Measurements from ENCODE around the gene SCGB1D4.
"Not testable (repeated sequence)": the region's sequence is repeated elsewhere in the genome, so short reads cannot be mapped to it uniquely, and the experiment has no call there.

The SCGB1D4 gene, protein sequence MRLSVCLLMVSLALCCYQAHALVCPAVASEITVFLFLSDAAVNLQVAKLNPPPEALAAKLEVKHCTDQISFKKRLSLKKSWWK

DNA sequence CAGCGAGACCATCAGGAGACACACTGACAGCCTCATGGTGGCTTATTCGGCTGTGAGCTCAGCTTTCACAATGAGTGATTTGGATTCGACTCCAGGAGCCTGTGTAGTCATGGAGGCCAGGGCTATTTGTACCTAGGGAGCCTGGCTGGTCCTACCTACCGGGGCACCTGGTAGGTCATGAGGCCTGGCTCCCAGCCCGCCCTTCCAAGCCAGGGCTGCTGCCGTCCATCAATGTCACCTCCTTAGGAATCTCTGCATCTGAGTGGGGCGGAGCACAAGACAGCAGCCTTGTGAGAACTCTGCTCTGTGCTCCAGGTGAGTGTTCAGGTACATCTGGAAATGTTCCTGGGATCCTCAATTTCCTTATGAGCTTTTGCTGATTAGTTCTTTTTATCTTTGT is at the start of gene SCGB1D4:
Gene SCGB1D4 (minus strand): TSS at position 101 of the 400 bp plus-strand sequence. CDS start 65 bp downstream, at position 36.
- DNase-seq, result no peak

DNA sequence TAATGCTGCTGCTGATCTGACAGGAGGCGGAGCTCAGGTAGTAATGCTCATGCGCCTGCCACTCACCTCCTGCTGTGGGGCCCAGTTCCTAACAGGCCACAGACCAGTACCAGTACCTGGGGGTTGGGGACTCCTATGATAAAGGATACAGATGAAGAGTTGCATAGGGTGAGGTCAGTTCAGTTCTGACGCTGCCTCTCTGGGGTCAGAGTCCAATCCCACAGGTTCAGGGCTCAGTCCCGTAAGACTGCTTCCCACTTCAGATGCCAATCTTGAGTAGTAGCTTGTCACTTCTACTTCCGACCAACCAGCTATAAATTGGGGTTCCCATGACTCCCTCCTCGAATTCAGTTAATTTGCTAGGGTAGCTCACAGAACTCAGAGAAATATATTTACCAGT is 47.0 kb upstream of the SCGB1D4 start:
- no peak for DNase-seq

GRCh38 chr11:62344210-62344609 is 45.3 kb upstream of the SCGB1D4 start:
- no peak for DNase-seq

DNA sequence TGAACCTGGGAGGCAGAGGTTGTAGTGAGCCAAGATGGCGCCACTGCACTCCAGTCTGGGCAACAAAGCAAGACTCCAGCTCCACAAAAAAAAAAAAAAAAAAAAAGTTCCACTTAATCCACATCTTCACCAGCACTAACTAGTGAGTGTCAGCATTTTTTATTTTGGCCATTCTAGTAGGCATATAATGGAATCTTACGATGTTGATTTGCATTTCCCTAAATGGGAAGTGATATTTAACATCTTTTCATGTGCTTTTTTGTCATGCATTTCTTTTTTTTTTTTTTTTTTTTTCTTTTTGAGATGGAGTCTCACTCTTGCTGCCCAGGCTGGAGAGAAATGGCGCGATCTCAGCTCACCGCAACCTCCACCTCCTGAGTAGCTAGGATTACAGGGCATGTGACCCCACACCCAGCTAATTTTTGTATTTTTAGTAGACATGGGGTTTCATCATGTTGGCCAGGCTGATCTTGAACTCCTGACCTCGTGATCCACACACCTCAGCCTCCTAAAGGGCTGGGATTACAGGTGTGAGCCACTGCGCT is 44.8 kb upstream of the SCGB1D4 start:
- not testable (repeated sequence) for DNase-seq

DNA sequence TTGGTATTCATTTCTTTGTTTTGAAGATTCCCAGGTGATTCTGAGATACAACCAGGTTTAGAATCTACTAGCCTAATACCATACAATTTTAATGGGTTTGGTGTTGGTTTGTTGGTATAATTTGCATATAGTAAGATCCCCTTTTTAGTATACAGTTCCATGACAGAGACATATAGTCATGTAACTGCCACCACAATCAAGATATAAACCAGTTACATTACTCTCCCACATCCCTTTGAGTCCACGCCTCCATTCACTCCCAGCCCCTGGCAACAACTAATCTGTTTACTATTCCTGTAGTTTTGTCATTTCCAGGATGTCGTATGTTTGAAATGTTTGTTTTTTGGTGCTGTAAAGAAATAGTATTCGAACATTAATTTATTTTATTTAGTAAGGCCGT is 42.7 kb upstream of the SCGB1D4 start:
- no peak for DNase-seq

DNA sequence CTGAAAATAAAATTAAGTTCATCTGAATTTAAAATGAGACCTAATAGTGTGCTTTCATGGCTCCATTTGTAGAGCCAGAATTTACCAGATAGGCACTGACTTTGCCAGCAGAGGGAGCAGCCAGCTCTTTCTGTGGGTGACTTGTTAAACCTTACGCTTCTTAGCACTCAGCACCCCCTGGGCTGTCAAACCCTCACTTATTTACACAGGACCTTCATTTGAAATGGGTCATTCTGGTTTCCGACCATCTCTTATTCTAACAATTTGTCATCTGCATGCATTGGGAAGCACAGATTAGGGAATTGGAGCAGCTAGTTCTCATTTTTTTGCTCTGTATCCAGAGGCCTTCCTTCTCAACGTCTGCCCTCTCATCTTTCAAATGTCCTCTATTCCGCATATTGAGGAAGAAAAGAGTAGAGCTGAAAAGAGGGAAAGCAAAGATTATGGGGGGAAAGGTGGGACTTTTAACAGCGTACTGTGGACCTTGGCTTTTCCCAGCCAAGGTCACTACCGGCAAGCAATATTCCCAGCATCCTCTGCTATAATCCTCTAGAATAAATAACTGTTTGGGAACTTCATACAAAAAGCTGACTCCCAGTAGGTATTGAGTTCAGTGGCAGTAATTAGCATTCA is 41.5 kb upstream of the SCGB1D4 start:
- peak; percentile 4 to 13 (median 9) for DNase-seq

DNA sequence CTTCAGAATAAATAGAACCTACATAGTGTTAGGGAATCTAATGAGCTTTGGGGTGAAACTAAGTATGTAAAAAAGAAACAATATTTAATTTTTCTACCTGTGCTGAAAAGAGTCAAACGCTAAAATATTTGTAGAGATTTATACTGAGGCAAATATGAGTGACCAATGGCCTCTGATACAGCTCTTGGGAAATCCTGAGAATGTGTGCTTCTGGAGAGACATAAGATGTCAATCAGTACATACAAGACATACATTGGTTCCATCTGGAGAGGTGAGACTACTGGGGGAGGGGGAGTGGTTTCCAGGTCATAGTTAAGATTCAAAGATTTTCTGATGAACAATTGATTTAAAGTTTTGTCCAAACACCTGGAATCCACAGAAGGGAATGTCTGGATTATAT is 39.3 kb upstream of the SCGB1D4 start:
- no peak for DNase-seq

- DNase-seq, result peak; percentile 40 to 61 (median 50)
Measured at GRCh38 chr11:62337303-62338181, 38.7 kb upstream of the SCGB1D4 start, which contains the start of gene ASRGL1. Gene ASRGL1, plus strand, starts transcription at chr11:62337448. Its CDS starts 530 bp downstream, at chr11:62337978.

- DNase-seq, result not testable (repeated sequence)
Measured at GRCh38 chr11:62336949-62337302, 38.1 kb upstream of the SCGB1D4 start.

- DNase-seq, result no peak
Measured at GRCh38 chr11:62333768-62334167, 34.9 kb upstream of the SCGB1D4 start.

DNA sequence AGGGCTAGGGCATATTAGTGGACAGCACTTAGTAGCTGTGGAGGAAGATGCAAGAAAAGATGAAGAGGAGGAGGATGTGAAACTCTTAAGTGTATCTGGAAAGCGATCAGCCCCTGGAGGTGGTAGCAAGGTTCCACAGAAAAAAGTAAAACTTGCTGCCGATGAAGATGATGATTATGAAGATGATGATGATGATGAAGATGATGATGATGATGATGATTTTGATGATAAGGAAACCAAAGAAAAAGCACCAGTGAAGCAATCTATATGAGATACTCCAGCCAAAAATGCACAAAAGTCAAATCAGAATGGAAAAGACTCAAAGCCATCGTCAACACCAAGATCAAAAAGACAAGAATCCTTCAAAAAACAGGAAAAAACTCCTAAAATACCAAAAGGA is 32.4 kb upstream of the SCGB1D4 start:
- not testable (repeated sequence) for DNase-seq

DNA sequence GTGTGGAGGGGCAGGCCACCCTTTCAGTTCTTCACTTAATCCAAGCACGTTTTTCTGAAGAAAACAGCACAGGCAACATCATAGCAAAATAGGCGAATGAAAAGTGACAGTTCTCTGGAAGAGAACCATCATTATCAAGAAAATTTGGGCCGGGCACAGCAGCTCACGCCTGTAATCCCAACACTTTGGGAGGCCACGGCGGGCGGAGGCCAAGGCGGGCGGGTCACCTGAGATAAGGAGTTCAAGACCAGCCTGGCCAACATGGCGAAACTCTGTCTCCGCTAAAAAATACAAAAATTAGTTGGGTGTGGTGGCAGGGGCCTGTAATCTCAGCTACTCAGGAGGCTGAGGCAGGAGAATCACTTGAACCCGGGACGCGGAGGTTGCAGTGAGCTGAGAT is 28.7 kb upstream of the SCGB1D4 start:
- not testable (repeated sequence) for DNase-seq

- not testable (repeated sequence) for DNase-seq
Measured at GRCh38 chr11:62326719-62327118, 27.8 kb upstream of the SCGB1D4 start.

DNA sequence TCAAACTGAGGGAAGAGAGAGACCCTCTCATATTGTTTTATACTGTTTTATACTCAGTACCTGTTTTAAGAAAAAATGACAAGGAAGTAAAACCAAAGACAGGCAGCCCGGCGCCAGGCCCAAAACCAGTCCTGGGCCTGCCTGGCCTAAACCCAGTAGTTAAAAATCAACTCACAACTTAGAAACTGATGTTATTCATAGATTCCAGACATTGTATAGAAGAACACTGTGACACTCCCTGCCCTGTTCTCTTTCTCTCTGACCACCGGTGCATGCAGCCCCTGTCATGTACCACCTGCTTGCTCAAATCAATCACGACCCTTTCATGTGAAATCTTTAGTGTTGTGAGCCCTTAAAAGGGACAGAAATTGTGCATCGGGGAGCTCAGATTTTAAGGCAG is 26.9 kb upstream of the SCGB1D4 start:
- not testable (repeated sequence) for DNase-seq

DNA sequence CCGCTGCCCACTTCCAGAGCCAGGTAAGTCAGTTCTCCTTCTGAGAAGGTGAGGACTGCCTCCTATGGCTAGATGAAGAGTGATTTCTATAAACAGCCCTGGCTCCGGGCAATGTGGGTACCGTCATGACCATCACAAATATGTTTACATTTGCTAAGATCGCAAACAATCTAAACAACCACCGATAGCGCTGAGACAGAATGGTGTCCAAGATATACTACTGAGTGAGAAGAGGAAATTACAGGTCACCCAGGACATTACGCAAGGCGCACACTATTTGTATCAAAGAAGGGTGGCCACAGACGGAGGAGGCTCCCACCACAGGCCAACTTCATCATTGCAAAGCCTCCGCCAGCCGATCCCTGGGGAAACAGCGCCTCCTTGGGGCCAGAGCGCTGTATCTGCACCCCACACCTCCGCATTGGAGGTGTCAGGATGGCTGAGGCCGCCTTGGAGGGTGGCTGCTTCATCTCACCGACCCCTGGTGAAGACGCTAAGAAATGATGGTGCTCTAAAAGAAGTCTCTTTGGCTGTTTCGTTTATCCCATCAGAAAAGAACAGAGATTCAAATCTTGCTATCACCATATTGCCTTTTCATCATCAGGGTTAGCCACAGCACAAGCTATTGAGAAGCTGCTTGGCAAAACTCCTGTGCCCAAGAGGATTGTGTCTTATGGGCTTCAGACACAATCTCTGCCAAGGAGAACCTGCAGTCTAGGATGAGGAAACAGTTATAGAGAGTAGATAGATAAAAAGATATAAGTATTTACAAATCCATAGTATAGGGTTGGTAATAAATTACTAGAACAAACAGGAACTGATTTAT is 26.1 kb upstream of the SCGB1D4 start:
- peak in 3 of 4 experiments; percentile 3 to 20 (median 8) for DNase-seq

DNA sequence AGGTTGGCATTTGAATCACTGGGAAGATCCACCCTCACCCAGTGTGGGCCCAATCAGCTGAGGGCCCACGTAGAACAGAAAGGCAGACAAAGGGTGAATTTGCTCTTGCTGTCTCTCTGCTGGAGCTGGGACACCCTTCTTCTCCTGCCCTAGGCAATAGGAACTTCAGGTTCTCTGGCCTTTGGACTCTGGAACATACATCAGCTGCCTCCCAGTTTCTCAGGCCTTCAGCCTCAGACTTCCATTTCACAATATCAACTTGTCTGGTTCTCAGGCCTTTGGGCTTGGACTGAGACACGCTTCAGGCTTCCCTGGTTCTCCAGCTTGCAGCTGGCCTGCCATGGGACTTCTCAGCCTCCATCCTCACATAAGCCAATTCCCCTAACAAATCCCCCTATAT is 23.6 kb upstream of the SCGB1D4 start:
- no peak for DNase-seq

GRCh38 chr11:62315431-62315830 is 16.6 kb upstream of the SCGB1D4 start:
- DNase-seq, result no peak

- DNase-seq, result no peak
Measured at GRCh38 chr11:62309991-62310390, 11.1 kb upstream of the SCGB1D4 start.

DNA sequence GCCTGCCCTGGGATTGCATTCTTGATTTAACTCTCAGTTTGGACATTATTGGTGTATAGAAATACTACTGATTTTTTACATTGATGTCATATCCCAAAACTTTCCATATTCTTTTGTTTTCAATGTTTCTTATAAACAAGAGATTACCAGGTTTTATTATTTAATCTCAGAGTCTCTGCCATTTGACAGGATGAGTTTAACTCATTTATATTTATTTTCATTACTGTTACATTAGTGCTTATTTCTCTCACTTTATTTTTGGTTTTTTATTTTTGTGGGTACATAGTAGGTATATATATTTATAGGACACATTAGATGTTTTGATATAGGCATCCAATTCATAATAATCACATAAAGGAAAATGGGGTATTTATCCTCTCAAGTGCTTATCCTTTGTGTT is 9.1 kb upstream of the SCGB1D4 start:
- no peak for DNase-seq

DNA sequence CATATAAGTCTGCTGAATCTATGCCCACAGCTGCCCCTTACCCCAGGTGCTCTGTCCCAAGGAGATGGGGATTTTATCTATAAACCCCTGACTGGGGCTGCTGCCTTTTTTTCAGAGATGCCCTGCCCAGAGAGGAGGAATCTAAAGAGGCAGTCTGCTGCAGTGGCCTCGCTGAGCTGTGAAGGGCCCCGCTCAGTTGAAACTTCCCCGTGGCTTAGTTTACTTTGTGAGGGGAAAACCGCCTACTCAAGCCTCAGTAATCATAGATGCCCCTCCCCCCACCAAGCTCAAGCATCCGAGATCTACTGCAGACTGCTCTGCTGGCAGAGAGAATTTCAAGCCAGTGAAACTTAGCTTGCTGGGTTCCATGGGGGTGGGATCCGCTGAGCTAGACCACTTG is 7.4 kb upstream of the SCGB1D4 start:
- no peak for DNase-seq

- no peak for DNase-seq
Measured at GRCh38 chr11:62295504-62295903, 3.4 kb downstream of the SCGB1D4 start.

GRCh38 chr11:62280452-62280851 is 18.4 kb downstream of the SCGB1D4 start:
- DNase-seq, result no peak

- no peak for DNase-seq
Measured at GRCh38 chr11:62273789-62274275, 25.0 kb downstream of the SCGB1D4 start.

All from activated CD4-positive, CD25-positive, alpha-beta regulatory T cell (primary cell).